HL-60/S4 (cell line): Measurements from ENCODE around the gene GREB1L.

Experiments used
- in situ Hi-C: fragments of 300-500 bp; cut with MboI; formaldehyde crosslinking; loops from 2 replicates; pipeline ENCODE4 v1.14.3; 2022; ENCODE audit warnings: low sequenced_read_pairs

Gene GREB1L

DNA sequence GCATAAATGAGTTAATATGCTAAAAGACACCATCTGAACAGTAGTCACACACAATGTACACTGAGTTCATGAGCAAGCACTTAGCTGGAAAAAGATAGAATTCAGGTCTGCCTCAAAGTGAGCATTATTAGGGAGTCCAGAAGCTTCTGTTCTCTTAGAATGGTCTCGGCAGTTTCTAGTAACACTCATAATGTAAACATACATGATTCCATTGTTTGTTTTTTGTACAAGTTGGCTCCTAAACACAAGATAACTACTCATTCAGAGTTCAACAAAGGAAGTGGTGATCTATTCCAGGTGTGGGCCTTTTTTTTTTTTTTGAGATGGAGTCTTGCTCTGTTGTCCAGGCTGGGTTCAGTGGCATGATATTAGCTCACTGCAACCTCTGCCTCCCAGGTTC, 292.3 kb downstream of the GREB1L start:
- in situ Hi-C loops: no loop called here

DNA sequence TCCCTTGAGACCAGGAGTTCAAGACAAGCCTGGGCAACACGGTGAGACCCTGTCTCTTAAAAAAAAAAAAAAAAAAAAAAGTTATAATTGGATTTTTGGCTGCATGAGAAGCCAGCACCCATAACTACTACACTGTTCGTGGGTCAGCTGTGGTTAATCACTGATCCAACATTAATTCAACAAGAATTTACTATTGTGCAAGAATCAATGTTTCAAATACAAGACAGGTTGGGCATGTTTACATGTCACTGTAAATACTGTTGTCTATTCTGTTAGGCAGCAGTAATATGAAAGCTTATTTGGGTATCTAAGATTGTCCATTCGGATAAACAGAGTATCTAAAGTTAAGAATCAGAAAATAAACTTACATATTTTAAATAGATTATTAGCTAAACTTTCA, 296.2 kb downstream of the GREB1L start:
- in situ Hi-C loops: no loop called here

DNA sequence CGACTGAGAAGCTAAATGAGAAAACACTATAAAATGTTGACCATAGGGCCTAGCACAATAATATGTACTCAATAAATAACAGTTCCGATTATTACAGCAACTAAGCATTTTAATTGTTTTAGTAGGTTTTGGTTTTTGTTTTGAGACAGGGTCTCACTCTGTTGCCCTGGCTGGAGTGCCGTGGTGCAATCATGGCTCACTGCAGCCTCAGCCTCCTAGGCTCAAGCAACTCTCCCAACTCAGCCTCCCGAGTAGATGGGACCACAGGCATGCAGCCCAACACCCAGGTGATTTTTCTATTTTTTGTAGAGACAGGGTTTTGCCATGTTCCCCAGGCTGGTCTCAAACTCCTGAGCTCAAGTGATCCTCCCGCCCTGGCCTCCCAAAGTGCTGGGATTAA, 304.4 kb downstream of the GREB1L start:
- in situ Hi-C loops: no loop called here

DNA sequence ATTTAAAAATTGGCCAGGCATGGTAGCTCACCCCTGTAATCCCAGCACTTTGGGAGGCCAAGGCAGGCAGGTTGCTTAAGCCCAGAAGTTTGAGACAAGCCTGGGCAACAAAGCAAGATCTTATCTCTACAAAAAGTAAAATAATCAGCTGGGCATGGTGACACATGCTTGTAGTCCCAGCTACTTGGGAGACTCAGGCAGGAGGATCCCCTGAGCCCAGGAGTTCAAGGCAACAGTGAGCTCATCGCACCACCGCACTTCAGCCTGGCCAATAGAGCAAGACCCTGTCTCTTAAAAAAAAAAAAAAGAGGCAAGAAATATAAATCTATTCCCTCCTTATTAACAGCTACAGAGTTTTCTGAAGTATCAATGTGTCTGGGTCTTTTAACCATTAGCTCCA, 306.6 kb downstream of the GREB1L start:
- in situ Hi-C loops: no loop called here

DNA sequence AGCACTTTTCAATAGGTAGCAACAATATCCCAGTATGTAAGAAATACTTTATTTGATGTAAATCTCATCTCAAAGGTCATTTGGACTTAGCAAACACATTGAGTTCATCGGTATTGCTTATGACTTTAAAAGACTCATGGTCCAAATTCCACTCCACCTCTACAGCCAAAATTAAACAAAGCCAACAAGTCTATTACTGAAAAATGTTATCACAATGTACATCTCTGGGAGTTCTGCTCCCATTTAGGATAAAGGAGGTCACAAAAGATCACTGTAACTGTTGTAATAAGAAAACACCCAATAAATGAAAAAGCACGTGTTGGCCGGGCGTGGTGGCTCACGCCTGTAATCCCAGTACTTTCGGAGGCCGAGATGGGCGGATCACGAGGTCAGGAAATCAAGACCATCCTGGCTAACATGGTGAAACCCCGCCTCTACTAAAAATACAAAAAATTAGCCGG, 308.5 kb downstream of the GREB1L start:
- in situ Hi-C loops: no loop called here

DNA sequence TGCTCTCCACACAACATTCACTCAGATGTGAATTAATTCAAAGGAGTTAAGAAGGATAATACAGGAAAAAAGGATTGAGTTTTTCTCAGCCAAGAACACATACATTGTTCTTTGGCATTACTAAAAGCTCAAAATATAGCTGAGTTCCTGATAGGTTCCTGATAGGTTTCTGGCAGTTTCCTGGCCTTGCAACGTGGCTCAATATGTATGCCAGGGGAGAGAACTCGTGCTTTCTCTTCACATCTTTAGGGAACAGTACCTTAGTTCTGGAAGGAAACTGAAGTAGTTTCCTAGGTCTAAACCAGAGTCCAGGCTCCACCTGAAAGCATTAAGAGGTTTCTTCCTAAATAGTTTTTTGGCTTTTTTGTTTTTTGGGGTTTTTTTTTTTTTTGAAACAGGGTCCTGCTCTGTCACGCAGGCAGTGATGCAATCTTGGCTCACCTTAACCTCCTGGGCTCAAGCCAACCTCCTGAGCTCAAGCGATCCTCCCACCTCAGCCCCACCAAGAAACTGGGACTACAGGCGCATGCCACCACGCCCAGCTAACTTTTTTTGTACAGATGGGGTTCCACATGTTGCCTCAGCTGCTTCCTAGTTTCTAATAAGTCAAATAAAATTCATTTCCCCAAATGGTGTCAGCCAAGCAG, 315.7 kb downstream of the GREB1L start:
- in situ Hi-C loops: no loop called here

DNA sequence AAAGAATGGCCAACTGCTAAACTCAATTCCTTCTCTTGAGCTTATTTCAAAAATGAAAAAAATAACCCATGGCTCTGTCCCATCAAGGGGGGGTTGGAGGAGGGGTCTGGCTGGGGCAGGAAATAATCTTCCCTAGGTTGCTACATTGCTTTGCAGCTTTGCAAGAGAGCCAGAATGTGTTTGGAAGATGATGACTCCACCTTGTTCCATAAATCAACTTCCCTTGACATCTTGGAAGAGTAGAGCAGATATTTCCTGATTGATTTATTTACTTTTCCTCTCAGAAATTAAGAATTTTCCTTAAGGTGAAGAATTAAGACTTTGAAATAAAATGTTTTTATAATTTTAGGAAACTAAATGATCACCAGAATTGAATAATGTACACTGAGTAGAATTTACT, 317.2 kb downstream of the GREB1L start:
- in situ Hi-C loops: no loop called here

DNA sequence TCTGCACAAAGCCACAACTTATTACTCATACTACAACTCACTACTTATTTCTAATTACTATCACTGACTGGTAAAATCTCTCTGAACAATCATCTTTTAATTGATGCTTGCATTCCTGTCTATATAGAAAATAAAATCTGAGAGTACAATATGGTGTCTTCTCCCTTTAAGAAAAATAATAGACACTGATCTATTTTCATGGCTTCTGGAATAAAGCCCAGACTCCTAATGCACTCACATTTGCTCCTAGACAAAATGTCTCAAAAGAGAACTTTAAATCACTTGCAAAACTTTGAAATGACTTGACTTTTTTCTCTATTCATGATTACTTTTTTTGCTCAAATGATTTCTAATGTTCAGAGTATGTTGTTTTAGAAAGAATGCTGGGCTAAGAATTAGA, 329.7 kb downstream of the GREB1L start:
- in situ Hi-C loops: no loop called here
